NCI-H524 treated with DMSO at 0.1 percent for 48 hours (cell line): ENCODE data around the gene ITGB2.
"Not testable (repeated sequence)": the region's sequence is repeated elsewhere in the genome, so short reads cannot be mapped to it uniquely, and the experiment has no call there.

Source experiments
- DNase-seq: peaks from one replicate; lab custom pipeline; 2025; lab: John Stamatoyannopoulos, UW

The ITGB2 gene

GRCh38 chr21:44884097-44884496 lies 36.6 kb downstream of the ITGB2 start:
- no peak for DNase-seq

- no peak for DNase-seq
Measured at GRCh38 chr21:44883250-44883649, 37.4 kb downstream of the ITGB2 start.

- no peak for DNase-seq
Measured at GRCh38 chr21:44881198-44881872, 39.4 kb downstream of the ITGB2 start.

- DNase-seq: no peak
Measured at GRCh38 chr21:44880405-44881197, 40.1 kb downstream of the ITGB2 start.

- DNase-seq: not testable (repeated sequence)
Measured at GRCh38 chr21:44879238-44879637, 41.5 kb downstream of the ITGB2 start.

GRCh38 chr21:44878053-44878982 lies 42.4 kb downstream of the ITGB2 start:
- DNase-seq: no peak

- DNase-seq: no peak
Measured at GRCh38 chr21:44876849-44877575, 43.7 kb downstream of the ITGB2 start.

- DNase-seq: no peak
Measured at GRCh38 chr21:44875316-44875700, 45.4 kb downstream of the ITGB2 start.

GRCh38 chr21:44874497-44875315 lies 46.0 kb downstream of the ITGB2 start:
- no peak for DNase-seq

- DNase-seq: no peak
Measured at GRCh38 chr21:44874240-44874496, 46.5 kb downstream of the ITGB2 start.

GRCh38 chr21:44873356-44874239 lies 47.1 kb downstream of the ITGB2 start, which contains the start of gene PTTG1IP:
PTTG1IP (minus strand) TSS chr21:44873690; CDS start chr21:44873616, 74 bp downstream.
- DNase-seq: peak; percentile 88

- DNase-seq: no peak
Measured at GRCh38 chr21:44872649-44873355, 47.9 kb downstream of the ITGB2 start.

GRCh38 chr21:44872323-44872648 lies 48.4 kb downstream of the ITGB2 start:
- DNase-seq: no peak

- no peak for DNase-seq
Measured at GRCh38 chr21:44871576-44872269, 49.0 kb downstream of the ITGB2 start.

- no peak for DNase-seq
Measured at GRCh38 chr21:44870748-44871495, 49.8 kb downstream of the ITGB2 start.

GRCh38 chr21:44869781-44870747 lies 50.6 kb downstream of the ITGB2 start:
- DNase-seq: no peak

GRCh38 chr21:44868707-44869106 lies 52.0 kb downstream of the ITGB2 start:
- no peak for DNase-seq
